Fibroblast of lung (primary cell): Measurements from ENCODE around the gene FBLN7. TPM values are rescaled to one million over a fixed set of nuclear protein-coding genes. Genes with fewer than 3 reads are reported as not detected.

Experiments used
- DNase-seq, 2 donors: peaks; one replicate each; pipeline versions ENCODE4 v3.0.0 to v3.0.0-alpha.2; 2010; ENCODE audit warnings: low read depth in 2 of 2
- H2AFZ ChIP-seq: 2 replicates; pipeline ENCODE4 v1.5.1; 2012; ENCODE audit warnings: low read length, control low read depth, inconsistent platforms
- H3K27ac ChIP-seq: 2 replicates; pipeline ENCODE4 v1.5.1; 2011; ENCODE audit warnings: low read length, control low read depth; ENCODE audit not compliant: insufficient read depth
- H3K27me3 ChIP-seq: 2 replicates; pipeline ENCODE4 v1.5.1; 2011; ENCODE audit warnings: mild to moderate bottlenecking, low read length; ENCODE audit not compliant: control insufficient read depth, insufficient read depth
- H3K36me3 ChIP-seq: 2 replicates; pipeline ENCODE4 v1.5.1; 2011; ENCODE audit warnings: low read length; ENCODE audit not compliant: control insufficient read depth, insufficient read depth
- H3K4me1 ChIP-seq: 2 replicates; pipeline ENCODE4 v1.5.1; 2011; ENCODE audit warnings: low read length; ENCODE audit not compliant: control insufficient read depth, insufficient read depth; ENCODE audit errors: extremely low read depth
- H3K4me2 ChIP-seq: 2 replicates; pipeline ENCODE4 v1.5.1; 2011; ENCODE audit warnings: low read length, control low read depth; ENCODE audit not compliant: insufficient read depth; ENCODE audit errors: extremely low read depth
- H3K4me3 ChIP-seq, 4 experiments: fragments of 200-600 bp in 1 of 4; sonication (generic) in 1 of 4; replicated peaks in 1 of 4; 2 replicates each; pipeline ENCODE4 v1.5.1; 2011 to 2016; ENCODE audit warnings: low read length in 4 of 4, low read depth in 3 of 4, mild to moderate bottlenecking in 3 of 4, control low read depth in 2 of 4, inconsistent platforms in 1 of 4, mixed read lengths in 1 of 4; ENCODE audit not compliant: insufficient read depth in 1 of 4; ENCODE audit errors: control extremely low read depth in 1 of 4
- H3K79me2 ChIP-seq: 2 replicates; pipeline ENCODE4 v1.5.1; 2012; ENCODE audit warnings: mild to moderate bottlenecking, low read length, inconsistent platforms; ENCODE audit not compliant: control insufficient read depth, insufficient read depth
- H3K9ac ChIP-seq: 2 replicates; pipeline ENCODE4 v1.5.1; 2011; ENCODE audit warnings: mild to moderate bottlenecking, low read length, control low read depth; ENCODE audit not compliant: insufficient read depth
- H3K9me3 ChIP-seq: 2 replicates; pipeline ENCODE4 v1.5.1; 2012; ENCODE audit warnings: low read depth, low read length; ENCODE audit not compliant: control insufficient read depth, insufficient read depth
- H4K20me1 ChIP-seq: 2 replicates; pipeline ENCODE4 v1.5.1; 2011; ENCODE audit warnings: low read length; ENCODE audit not compliant: control insufficient read depth, insufficient read depth; ENCODE audit errors: extremely low read depth
- EZH2 ChIP-seq: IDR thresholded peaks from 2 replicates; pipeline ENCODE4 v1.5.1; 2012; ENCODE audit warnings: low read length, control low read depth, mild to moderate bottlenecking; ENCODE audit errors: missing control alignments
- polyA plus RNA-seq, 2 donors: library from polyadenylated mRNA; depleted of rRNA in 1 of 2; stranded (reverse) in 1 of 2; unstranded in 1 of 2; fragments of >200 nt; gene quantifications; 2 replicates each; pipeline ENCODE4 v1.2.1, GENCODE V29; 2011 to 2012; ENCODE audit warnings: missing spikeins in 1 of 2
- total RNA-seq: library from RNA; depleted of rRNA; stranded (reverse); fragments of >200 nt; gene quantifications from 2 replicates; pipeline ENCODE4 v1.2.1, GENCODE V29; 2014
- TF ChIP-seq, protein P1 (sequence below), 2 donors: IDR thresholded peaks in 1 of 2; conservative IDR thresholded peaks in 1 of 2; 1 replicate in 1 of 2; 2 replicates in 1 of 2; pipeline ENCODE4 v1.5.1; 2011 to 2012; ENCODE audit warnings: low read length in 2 of 2, control low read depth in 1 of 2, inconsistent platforms in 1 of 2, low read depth in 1 of 2, mild to moderate bottlenecking in 1 of 2

The FBLN7 gene
- total and polyA plus RNA-seq, 2 donors (not counting 1 experiment from before 2014, with no cell fraction given), result 0.99 to 4.6 TPM

DNA sequence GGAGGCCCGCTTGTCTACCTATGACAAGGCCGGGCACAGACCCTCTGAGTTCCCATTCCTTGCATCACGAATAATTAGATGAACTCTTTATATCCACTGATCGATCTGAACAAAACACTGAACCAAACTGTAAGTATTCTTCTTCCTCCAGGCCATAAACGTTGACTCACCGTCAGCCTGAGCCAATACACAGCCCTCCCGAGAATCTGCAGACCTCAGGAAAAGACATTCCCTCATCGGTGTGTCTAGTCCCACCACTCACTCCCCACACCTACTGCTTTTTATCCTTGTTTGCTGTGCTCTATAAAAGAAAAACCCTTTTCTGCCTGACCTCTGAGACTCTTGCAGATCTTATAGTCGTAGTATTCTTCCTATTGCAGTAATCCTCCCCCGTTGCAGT, 42.1 kb upstream of the FBLN7 start:
- no peaks in the 10 kb centered on the region for H4K20me1 ChIP-seq
- no peaks in the 10 kb centered on the region for H3K9me3 ChIP-seq
- no peaks in the 10 kb centered on the region for H3K79me2 ChIP-seq
- H3K4me1 ChIP-seq, result peaks cover 7% of the 10 kb centered on the region
- H3K27me3 ChIP-seq, result no peaks in the 10 kb centered on the region
- TF ChIP-seq, protein P1, sequence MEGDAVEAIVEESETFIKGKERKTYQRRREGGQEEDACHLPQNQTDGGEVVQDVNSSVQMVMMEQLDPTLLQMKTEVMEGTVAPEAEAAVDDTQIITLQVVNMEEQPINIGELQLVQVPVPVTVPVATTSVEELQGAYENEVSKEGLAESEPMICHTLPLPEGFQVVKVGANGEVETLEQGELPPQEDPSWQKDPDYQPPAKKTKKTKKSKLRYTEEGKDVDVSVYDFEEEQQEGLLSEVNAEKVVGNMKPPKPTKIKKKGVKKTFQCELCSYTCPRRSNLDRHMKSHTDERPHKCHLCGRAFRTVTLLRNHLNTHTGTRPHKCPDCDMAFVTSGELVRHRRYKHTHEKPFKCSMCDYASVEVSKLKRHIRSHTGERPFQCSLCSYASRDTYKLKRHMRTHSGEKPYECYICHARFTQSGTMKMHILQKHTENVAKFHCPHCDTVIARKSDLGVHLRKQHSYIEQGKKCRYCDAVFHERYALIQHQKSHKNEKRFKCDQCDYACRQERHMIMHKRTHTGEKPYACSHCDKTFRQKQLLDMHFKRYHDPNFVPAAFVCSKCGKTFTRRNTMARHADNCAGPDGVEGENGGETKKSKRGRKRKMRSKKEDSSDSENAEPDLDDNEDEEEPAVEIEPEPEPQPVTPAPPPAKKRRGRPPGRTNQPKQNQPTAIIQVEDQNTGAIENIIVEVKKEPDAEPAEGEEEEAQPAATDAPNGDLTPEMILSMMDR (conservative IDR thresholded peaks at IDR 0.05 in 1 of 2, IDR thresholded peaks at IDR 0.05 in 1 of 2; ENCODE audit: low read depth in 1 of 2, low read length in 2 of 2), result no peak
- TF ChIP-seq EZH2, result no peak
- H3K4me2 ChIP-seq, result no peak overlapping the region
- H3K9ac ChIP-seq, result no peak overlapping the region
- no peak overlapping the region for H2AFZ ChIP-seq
- H3K4me3 ChIP-seq, result no peak overlapping the region
- H3K27ac ChIP-seq, result no peak overlapping the region
- peaks cover 4% of the 10 kb centered on the region for H3K36me3 ChIP-seq
- no peak for DNase-seq

DNA sequence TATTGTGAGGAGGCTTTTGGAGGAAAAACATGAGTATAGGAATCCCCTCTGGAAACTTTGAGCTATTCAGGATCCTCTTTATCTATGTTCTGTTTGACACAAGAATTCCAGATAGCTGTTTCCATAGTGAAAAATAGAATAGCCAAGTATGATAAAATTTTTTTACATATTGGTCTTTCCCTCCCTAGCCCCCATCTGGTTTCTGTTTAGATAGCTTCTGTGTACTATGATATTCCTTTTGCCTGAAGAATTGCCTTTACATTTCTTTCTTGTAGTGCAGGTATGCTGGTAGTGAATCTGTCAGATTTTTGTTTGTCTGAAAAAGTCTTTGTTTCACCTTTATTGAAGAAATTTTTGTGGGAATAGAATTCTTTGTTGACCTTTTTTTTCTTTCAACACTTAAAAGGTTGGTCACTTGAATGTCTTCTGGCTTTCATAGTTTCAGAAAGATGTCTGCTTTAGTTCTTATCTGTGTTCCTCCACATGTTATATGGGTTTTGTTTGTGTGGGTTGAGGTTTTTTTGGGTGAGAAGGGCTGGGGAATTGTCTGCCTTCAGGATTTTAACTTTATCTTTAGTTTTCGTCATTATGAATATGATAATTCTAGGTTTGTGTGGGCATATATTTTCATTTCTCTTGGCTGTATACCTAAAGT, 29.9 kb upstream of the FBLN7 start:
- Histone ChIP-seq H2AFZ (no peak overlapping the region), H4K20me1 (no peaks in the 10 kb centered on the region), H3K4me3 (no peak overlapping the region), H3K79me2 (no peaks in the 10 kb centered on the region), H3K9me3 (no peaks in the 10 kb centered on the region), H3K4me2 (no peak overlapping the region), H3K27me3 (no peaks in the 10 kb centered on the region), H3K27ac (no peak overlapping the region), H3K36me3 (peaks cover 8% of the 10 kb centered on the region), H3K4me1 (no peaks in the 10 kb centered on the region), H3K9ac (no peak overlapping the region)
- DNase-seq, result no peak
- TF ChIP-seq, protein P1 (conservative IDR thresholded peaks at IDR 0.05 in 1 of 2, IDR thresholded peaks at IDR 0.05 in 1 of 2; ENCODE audit: low read depth in 1 of 2, low read length in 2 of 2), result no peak
- TF ChIP-seq EZH2, result no peak

DNA sequence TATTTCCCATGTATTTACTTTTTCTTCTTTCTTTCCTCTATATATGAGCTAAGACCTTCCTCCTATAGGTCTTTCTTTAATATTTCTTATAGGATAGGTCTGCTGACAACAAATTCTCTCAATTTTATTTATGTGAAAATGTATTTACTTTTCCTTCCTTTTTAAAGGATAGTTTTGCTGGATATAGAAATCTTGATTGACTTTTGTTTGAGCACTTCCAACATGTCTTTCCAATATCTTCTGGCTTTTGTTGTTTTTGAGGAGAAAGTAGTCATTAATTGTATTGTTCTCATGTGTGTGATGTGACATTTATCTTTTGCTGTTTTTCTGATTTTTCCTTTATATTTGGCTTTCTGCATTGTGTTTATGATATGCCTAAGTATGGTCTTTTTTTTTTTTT, 28.9 kb upstream of the FBLN7 start:
- Histone ChIP-seq H3K79me2 (no peaks in the 10 kb centered on the region), H2AFZ (no peak overlapping the region), H3K27me3 (no peaks in the 10 kb centered on the region), H3K9ac (no peak overlapping the region), H4K20me1 (no peaks in the 10 kb centered on the region), H3K36me3 (peaks cover 8% of the 10 kb centered on the region), H3K4me1 (no peaks in the 10 kb centered on the region), H3K4me2 (no peak overlapping the region), H3K27ac (no peak overlapping the region), H3K9me3 (no peaks in the 10 kb centered on the region), H3K4me3 (no peak overlapping the region)
- TF ChIP-seq EZH2, result no peak
- TF ChIP-seq, protein P1 (conservative IDR thresholded peaks at IDR 0.05 in 1 of 2, IDR thresholded peaks at IDR 0.05 in 1 of 2; ENCODE audit: low read depth in 1 of 2, low read length in 2 of 2), result no peak
- no peak for DNase-seq
